Measurements from ENCODE around the gene NEK10.

NEK10 gene

DNA sequence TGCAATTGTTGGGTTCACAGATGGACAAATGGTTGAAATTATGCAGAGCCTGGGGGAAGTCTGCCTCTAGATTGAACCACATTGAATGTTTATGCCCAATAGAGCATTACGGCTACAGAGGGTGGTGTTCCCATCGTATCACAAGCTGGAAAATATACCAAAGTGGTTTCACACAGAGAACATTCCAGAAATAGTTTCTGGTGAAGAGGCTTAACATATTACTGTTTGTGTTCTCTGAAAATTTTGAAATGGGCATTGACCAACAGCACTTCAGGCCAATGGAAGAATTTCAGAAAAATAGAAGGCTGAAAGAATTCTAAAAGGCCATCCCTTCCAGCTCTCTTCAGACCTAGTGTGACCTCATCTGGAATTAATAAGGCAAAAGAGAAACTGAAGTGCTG, 203.9 kb downstream of the NEK10 start:
- no peak for DNase-seq

- DNase-seq: no peak
Measured at GRCh38 chr3:27160779-27161287, 208.3 kb downstream of the NEK10 start.

- no peak for DNase-seq
Measured at GRCh38 chr3:27160146-27160545, 209.0 kb downstream of the NEK10 start.

GRCh38 chr3:27147215-27147614, 222.0 kb downstream of the NEK10 start:
- DNase-seq: no peak

DNA sequence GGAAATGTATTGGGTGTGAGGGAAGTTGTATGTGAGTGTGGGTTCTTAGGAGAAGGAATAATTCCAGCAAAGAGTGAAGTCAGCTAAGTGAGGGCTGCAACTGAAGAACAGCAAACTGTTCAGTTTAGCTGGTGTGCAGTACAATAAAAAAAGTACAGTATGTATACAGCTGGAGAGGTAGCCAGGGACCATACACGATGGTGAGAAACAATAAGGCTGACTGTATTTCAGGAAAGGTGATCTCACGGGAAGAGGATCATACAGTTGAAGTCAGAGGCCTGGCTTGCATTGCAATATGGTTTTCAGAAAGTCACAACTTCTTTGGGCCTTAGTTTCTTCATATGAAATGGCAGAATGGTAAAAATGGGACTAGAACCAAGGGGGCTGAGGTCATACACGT, 222.4 kb downstream of the NEK10 start:
- no peak for DNase-seq

DNA sequence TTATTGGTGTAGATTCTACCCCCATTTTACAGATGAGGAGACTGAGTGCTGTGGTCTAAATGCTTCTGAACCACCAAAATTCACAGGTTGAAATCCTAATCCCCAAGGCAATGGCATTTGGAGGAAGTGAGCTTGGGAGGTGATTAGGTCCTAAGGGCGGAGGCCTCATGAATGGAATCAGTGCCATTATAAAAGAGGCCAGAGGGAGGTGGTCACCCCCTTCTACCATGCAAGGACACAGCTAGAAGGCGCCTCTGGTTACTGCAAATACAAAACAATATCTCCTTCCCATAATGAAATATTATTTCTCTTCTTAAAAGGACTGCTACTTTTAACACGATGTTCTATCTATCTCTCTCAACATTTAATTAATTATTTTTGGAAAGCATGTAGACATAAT, 223.5 kb downstream of the NEK10 start:
- no peak for DNase-seq

GRCh38 chr3:27141668-27142067, 227.5 kb downstream of the NEK10 start:
- DNase-seq: no peak

DNA sequence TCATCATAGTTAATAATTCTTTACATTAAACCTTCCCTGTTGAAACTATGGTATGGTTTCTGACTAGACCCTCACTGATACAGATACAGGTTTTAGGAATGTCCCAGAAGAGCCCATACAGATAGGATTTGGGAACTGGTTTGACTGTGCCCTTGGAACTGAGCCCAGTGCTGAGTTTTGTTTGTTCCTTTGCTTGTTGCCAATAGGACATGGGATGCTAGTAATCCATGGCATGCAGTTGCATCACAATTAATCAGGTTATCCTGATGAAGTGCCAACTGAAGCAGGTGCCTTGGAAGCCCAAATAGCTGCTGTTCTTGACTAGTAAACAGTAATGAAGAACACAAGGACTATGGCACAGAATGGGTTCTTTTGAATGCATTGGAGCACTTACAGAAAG, 230.6 kb downstream of the NEK10 start:
- DNase-seq: no peak

DNA sequence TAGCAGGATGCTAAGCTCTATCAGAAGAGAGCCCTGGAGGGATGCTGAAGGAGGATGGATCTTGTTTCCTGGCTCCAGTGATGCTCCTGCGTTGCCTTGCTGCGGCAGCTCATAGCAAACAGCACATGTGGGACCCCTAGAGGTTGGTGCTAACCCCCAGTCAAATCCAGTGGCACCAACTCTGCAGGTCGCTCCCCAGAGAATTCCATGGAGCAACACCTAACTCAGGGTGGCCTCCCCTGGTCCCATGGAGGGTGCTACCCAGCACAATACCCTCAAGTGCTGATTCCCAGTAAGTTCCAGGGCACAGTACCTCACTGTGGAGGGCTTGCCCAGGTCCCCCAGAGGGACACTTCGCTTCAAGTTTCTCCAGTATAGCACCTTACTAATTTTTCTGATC, 231.2 kb downstream of the NEK10 start:
- DNase-seq: no peak

DNA sequence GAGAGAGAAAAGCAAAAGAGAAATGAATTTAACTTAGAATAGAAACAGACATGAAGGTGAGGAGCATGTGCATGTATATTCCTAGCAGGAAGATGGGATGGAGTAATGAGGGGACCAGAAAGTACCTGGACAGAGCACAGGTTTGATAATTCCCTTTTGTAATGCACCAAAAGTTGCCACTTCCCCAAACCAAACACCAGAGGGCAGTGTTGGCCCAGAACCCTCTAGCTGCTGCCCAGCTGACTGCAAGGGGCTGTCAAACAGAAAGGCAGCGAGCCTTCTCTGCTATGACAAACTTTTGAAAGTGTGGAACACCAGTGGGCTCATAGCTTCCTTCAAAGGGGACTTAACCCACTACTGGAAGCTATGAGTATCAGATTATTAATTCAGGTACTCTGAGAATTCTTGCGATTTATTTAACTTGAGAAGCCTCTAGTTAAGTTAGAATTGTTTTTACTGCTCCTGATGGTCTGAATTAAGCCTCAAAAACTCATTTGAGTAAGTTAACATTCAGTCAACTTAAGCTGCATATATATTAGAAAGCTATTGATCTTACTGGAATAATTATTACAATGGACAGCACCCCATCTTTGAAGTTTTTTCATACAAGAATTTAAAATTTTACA, 234.9 kb downstream of the NEK10 start:
- peak; percentile 47 for DNase-seq

DNA sequence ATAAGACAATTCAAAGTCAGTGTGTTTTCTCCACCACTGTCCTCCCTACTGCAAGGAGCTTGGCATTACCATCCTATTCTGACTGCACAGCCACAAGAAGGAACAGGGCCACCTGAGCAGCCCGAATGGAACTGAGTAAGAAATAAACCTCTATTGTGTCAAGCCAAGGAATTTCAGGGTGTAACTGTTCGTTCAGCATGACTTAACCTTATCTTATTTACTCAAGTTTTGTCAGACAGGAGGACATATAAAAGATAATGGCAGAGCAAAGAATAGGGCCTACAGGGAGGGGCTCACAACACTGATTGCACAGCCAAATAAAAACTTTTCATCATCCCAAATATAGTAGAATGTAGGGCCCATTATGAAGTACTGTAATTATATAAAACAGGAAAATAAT, 236.1 kb downstream of the NEK10 start:
- DNase-seq: no peak

DNA sequence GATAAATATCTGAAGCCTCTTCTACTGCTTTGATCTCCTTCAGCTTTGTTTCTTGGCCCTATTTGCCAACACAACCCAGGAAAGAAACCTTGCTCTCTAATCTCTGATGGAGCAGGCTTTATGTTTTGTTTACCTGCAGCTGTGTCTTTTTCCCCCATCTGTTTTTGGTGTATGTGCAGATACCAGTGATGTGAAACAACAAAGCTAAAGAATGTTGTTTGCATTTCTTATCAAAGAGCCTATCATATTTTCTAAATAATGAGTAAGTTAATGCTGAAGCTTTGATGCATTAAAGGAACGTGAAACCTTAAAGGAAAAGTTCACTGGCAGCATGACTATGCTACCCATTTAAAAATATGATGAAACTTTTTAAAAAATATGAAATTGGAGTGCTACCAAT, 238.4 kb downstream of the NEK10 start:
- DNase-seq: no peak

DNA sequence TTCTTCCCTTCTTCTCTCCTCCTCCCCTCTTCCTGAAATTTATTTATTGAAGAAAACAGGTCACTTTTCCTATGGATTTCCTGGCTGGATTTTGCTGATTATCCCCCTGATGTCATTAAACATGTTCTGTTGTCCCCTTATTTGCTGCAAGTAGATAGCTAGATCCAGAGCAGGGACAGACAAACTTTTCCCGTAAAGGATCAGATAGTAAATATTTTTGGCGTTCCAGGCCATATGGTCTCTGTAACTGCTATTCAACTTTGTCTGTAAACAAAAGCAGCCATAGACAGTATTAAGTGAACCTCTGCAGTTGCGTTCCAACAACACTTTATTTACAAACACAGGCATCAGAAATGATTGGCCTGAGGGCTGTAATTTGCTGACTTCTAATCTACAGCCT, 241.3 kb downstream of the NEK10 start:
- DNase-seq: no peak

DNA sequence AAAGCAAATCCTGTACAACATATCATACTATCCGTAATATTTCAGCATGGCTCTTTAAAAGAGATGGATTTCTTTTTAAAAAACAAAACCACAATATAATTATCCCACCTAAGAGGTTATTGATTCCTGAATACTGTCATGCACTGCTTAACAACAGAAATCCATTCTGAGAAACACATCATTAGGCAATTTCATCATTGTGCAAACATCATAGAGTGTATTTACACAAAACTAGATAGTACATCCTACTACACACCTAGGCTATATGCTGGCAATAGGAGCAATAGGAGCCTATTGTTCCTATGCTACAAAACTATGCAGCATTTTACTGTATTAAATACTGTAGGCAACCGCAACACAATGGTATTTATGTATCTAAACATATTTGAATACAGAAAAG, 242.0 kb downstream of the NEK10 start:
- DNase-seq: no peak

DNA sequence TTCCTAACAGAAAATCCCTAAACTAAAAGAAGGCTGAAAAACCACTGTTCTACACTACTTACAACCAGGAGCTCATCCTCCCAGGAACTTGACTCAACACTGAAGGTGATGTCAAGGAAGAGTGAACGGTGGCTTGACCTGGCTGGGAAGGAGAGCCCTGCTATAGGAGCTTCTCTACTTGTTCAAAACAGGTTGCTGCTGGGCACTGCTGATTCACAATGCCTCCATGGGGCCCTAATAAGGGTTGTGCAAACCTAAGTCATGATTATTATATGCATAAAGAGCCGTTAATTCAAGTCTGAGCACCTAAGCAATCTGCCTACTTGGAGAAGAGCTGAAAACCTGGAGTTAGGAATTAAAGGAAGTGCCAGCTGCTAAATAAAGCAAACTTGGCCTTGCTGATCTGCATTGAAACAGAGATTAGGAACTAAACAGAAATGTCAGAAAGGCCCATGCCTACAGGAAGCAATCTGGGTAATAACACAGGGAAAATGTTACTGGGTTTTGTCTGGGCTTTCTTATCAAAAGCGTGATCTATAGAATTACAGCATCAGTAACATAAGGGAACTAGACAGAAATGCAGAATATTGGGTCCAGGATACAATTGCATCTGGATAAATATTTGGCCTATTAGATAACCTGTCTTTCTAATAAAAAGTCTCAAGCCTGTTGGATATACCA, 243.2 kb downstream of the NEK10 start:
- DNase-seq: no peak

DNA sequence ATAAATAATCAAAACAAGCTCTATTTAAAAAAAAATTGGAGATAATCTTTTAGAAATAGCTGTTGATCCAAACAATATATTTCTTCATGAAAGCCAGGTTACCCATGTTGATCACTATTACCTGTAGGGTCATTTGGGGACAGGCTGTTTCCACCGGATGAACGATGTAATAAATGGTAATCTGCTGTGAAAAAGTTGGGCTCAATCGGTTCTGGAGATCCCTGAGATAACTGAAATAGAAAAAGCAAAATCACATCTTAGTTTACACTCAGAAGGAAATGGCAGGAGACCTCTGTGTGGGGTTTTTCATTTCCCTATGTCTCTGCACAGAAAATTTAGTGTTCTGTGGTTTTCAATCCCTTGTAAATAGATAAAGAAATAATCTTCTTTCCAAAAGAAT, 249.5 kb downstream of the NEK10 start:
- DNase-seq: no peak

DNA sequence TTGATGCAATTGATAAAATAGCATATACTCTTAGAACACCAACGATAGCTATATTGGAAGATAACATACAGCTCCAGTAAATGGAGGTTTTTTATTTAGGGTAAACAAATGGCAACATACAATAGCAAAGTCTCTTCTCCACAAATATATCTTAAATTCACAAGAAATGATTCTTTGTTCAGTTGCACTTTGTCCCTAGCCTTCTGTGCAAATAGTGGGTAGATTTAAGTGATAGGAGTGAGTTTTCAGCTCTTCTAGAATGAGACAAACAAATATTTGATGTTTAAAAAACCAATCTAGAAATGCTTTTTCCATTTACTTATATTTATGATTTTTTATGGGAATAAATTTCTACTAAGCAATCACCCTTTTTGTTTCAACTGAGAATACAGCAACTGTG, 253.8 kb downstream of the NEK10 start:
- no peak for DNase-seq

- no peak for DNase-seq
Measured at GRCh38 chr3:27114684-27115083, 254.5 kb downstream of the NEK10 start.

GRCh38 chr3:27114129-27114528, 255.1 kb downstream of the NEK10 start:
- DNase-seq: no peak

DNA sequence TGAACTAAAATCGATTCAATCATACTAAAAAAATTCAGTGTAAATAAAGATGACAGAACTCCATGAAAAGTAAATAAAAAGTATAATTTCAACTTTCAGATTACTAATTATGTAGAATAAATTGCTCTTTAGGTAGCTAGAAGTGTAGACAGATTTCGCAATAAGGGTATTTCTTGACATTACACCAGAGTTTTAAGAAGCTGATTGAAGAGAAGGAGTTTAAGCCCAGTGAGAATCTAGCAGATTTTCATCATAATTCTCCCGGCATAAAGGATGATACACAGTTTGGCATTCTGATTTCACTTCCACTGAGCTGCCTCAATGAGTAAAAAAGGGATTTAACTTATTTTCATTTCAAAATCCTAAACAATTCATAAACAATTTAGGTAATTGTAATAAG, 259.2 kb downstream of the NEK10 start:
- no peak for DNase-seq

DNA sequence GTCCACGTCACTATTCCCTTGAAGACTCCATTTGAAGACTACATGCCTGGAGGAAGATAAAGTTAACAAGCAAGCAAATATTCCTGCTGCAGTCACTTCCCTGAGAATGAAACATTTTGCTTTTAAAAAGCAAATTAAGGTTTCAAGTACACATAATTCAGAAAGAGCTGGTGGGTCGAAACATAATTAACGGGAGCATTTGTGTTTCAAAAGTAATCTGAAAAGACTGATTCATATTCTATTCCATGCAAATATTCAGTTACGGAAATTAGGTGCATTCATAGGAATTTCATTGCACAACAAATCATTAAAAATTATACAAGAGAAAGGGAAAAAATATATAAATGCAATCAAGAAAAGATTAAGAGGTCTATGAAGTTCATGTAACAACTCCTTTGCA, 260.9 kb downstream of the NEK10 start:
- DNase-seq: no peak

DNA sequence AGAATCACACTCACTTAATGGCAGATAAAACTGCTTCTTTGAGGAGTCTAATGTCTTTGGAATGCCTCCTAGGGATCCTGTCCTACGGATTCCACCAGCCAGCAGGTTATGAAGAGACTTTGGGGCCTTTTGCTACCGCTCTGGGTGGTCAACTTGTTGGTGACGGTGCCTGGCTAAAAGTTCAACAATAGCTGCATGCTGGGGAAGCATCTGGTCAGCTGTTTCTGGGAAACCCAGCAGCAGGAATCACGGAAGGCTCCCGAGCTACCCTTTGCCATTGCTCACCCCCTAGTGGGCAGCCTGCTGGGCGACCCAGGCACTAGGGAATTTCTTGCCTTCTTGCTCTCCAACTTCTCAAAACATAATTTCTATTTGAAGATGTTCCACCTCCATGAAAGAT, 263.3 kb downstream of the NEK10 start:
- no peak for DNase-seq

DNA sequence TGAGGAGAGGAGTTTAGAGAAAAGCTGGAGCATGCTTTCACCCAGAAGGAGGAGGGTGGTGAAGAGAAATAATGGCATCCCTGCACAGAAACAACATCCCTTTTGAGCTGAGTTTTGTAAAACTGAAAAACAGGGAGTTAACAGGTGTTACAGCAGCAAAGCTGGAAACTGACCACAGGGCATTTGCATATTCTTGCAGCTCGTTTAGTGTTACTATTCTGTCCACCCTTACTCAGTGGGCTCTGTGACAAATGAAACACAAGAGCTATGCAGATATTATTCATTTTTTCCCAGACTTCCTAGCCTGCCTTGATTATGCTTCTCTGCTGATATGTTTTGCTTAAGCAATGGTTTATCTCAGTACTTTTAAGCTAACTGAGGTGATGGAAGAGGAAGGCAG, 272.0 kb downstream of the NEK10 start:
- DNase-seq: no peak

DNA sequence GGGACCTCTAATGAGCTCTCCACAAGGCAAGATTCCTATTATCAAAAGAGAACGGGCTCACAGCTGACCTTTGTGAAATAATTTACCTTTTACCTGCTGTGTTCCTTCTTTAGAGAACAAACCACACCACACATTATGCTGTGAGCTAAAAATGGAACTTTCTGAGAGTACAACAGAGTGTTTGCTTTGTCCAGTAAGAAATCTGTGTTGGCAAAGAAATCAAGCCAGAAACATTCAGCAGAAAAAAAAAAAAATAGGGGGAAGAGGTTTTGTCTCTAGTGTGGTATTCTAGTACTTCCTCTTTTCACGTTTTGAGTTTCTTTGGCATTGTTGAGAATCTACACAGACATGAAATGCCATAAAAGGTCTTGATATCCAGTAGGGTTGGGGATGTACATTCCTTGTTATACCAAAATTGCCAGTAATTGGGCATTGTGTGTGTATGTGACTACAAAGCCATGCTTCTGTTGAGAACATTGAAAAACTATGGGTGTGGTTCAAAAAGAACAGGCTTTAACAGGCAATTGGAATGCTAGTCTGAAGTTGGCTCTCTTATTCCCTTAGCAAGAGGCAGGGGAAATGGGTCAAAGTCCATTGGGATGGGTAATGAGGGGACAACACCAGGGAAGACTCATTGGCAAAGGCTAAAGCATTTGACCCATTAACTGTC, 273.5 kb downstream of the NEK10 start:
- no peak for DNase-seq
